ENCODE results near the gene USP25.

USP25 gene

DNA sequence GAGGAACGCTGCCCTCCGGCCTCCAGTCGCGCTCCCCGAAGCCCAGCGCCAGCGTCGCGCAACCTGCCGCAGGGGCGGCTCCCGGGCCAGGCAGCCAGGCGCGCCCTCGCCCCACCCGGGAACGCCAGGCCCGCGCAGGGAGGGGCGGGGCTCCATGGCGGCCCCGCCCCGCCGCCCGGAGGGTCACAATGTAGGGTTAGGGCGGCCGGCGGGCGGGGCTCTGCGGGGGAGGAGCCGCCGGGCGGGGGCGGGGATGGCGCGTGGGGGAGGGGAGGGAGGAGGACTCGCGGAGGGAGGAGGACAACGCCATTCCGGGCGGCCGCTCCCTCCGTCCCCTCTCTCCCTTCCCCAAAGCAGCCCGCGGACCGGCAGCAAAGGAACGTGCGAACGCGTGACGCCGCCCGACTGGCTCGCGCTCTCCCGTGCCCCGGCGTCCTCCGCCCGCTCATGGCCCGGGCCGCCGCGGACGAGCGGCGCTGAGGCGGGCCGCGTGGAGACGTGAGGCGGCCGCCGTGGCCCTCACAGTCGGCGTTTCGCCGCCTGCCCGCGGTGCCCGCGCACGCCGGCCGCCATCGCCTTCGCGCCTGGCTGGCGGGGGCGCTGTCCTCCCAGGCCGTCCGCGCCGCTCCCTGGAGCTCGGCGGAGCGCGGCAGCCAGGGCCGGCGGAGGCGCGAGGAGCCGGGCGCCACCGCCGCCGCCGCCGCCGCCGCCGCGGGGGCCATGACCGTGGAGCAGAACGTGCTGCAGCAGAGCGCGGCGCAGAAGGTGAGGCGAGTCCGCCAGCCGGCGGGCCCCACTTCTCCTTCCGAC, at the start of gene USP25:
Gene USP25, plus strand, starts transcription at position 309 of the 810 bp plus-strand sequence. Its CDS starts 412 bp downstream, at position 721.
- DNase-seq (ENCODE audit: low read depth in 2 of 2): peak; percentile 74 to 84

DNA sequence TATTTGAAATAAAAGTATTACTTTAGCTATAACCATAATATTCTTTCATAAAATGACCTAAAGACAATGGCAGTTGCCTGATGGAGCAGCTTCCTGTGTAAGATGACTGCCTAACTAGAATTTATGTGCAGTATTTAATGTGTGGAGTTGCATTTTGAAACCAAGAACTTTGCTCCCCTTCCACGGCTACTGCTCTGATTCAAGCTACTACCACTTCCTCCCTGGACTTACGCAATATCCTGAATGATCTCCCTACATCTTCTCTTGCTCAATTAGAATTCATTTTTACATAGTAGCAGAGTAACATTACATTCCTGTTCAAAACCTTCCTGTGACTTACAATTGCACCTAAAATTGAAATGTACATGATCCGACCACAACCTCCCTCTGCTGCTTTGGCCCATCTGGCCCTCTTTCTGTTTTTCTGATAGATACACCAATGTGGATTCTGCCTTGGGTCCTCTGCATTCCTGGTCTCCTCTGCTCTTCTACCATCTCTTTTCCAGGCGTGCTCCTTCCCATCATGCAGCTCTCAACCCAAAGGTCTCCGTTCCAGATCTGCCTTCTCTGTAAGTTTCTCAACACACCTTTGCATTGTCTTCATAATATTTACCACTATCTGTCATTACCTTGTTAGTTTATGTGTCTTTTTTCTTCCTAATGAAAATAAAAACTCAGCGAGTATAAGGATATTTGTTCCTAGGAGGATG, 47.4 kb upstream of the USP25 start:
- no peak for DNase-seq (ENCODE audit: low read depth in 2 of 2)

- no peak for DNase-seq (ENCODE audit: low read depth in 2 of 2)
Measured at GRCh38 chr21:15682977-15683376, 46.8 kb upstream of the USP25 start.

- no peak for DNase-seq (ENCODE audit: low read depth in 2 of 2)
Measured at GRCh38 chr21:15686506-15686905, 43.3 kb upstream of the USP25 start.

- no peak for DNase-seq (ENCODE audit: low read depth in 2 of 2)
Measured at GRCh38 chr21:15687208-15687607, 42.6 kb upstream of the USP25 start.

- no peak for DNase-seq (ENCODE audit: low read depth in 2 of 2)
Measured at GRCh38 chr21:15688016-15688415, 41.8 kb upstream of the USP25 start.

DNA sequence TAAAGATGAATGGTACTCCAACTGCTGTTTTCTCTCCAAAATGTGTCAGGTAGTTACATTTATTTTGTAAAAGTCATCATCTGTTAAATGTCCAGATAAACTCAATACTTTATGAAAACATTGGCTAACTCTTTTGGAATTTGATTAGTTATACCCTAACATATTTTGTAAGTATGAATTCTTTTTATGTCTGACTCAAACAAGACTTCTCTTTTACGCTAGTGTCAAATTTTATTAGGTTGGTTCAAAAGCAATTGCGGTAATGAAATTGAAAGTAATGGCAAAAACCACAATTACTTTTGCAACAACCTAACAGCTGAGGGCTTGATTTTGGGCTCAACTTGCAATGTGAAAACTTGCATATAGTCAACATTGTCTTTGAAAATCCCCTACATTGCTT, 41.0 kb upstream of the USP25 start:
- no peak for DNase-seq (ENCODE audit: low read depth in 2 of 2)

DNA sequence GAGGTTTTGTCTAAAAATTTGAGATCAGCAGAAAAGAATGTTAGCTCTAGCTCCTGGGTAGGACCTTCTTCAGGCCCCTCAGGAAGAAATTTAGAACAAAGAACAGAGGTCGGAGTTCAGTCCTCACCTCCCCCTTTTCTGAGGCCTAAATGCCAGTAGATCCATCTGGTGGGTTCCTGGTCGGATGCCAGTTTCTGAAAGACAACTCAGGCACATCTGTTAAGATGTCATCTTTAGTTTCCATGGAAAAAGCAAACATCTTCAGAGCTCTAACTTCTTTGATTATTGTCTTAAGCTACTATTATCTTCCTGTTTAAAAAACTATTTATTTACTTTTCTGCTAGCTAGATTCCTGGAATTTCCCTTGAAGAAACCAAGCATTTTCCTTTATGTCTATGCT, 37.1 kb upstream of the USP25 start:
- no peak for DNase-seq (ENCODE audit: low read depth in 2 of 2)

- no peak for DNase-seq (ENCODE audit: low read depth in 2 of 2)
Measured at GRCh38 chr21:15695241-15695640, 34.5 kb upstream of the USP25 start.

- no peak for DNase-seq (ENCODE audit: low read depth in 2 of 2)
Measured at GRCh38 chr21:15701830-15702229, 28.0 kb upstream of the USP25 start.

- DNase-seq (ENCODE audit: low read depth in 2 of 2): no peak
Measured at GRCh38 chr21:15703932-15704331, 25.9 kb upstream of the USP25 start.

DNA sequence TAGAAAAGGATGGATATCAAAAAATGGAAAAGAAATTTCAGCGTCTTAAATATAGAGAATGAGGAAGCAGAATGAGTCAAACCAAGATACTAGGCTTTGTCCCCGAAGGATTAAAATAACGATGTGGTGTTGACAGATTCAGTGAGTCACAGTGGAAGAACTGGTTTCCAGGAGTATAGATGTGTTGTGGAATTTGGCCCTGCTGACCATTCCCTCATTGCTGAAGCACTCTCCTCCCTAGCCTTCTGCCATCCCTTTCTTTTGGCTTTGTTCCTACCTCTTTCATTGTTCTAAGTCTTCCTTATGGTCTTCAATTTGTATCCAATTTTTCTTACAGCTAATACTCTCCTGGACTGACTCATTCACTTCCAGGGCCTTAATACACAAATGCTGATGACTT, 23.1 kb upstream of the USP25 start:
- no peak for DNase-seq (ENCODE audit: low read depth in 2 of 2)

DNA sequence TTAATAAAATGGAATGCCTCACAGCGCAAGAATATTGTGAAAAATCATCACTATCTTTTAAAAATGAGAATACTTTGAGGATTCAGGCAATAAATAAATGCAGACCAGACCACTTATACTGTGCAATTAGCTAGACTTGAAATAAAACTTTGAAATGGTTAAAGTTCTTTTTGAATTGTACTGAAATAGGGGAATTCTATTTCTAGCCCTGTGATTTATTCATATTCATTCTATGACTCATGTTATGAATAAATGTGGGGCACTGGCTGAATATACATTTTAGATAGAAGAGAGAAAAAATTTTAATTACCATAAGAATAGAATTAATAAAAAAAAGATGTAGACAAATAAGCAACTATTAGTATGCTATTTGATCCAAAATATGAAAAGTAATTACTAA, 16.4 kb upstream of the USP25 start:
- DNase-seq (ENCODE audit: low read depth in 2 of 2): no peak

DNA sequence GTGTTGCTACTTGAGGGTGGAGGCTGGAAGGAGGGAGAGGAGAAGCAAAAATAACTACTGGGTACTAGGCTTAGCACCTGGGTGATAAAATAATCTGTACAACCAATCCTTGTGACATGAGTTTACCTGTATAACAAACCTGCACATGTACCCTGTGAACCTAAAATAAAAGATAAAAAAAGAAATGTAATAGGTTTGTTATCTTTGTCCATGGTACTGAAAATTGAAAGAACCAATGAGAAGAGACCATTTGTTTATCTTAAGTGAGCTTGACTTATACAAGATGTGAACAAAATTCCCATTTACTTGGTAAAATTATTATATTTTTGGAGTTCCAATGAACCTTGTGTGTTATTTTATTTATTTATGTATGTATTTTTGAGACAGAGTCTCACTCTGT, 11.1 kb upstream of the USP25 start:
- DNase-seq (ENCODE audit: low read depth in 2 of 2): no peak

DNA sequence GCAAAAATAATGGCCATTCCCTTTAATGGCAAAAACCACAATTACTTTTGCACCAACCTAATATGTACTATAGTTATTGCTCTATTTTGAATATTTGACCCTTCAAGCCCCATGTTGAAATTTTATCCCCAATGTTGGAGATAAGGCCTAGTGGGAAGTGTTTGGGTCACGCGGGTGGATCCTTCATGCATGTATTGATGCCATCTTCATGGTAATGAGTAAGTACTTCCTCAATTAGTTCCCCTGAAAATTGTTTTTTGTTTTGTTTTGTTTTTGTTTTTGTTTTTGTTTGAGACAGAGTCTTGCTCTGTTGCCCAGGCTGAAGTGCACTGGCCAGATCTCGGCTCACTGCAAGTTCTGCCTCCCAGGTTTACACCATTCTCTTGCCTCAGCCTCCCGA, 9.8 kb upstream of the USP25 start:
- DNase-seq (ENCODE audit: low read depth in 2 of 2): no peak

- DNase-seq (ENCODE audit: low read depth in 2 of 2): no peak
Measured at GRCh38 chr21:15722591-15723324, 7.0 kb upstream of the USP25 start.

- no peak for DNase-seq (ENCODE audit: low read depth in 2 of 2)
Measured at GRCh38 chr21:15725949-15726348, 3.8 kb upstream of the USP25 start.

DNA sequence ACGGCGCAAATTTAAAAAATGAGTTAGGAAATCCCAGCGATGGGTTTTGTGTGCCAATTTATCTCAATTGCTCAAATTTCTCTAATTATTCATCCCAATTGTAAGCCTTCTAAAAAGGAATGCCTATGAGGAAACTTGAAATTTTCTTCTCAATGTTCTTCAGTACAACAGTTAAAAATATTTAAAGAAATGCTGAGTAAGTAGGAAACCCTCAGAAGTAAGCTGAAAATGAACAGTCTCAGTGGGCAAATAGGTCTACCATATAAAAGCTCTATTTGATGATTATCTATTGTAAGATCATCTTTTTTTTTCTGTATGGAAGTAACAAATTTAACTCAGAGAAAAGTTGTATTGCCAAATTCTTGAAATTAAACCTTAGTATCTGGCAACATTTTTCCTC, 1.7 kb upstream of the USP25 start:
- no peak for DNase-seq (ENCODE audit: low read depth in 2 of 2)

DNA sequence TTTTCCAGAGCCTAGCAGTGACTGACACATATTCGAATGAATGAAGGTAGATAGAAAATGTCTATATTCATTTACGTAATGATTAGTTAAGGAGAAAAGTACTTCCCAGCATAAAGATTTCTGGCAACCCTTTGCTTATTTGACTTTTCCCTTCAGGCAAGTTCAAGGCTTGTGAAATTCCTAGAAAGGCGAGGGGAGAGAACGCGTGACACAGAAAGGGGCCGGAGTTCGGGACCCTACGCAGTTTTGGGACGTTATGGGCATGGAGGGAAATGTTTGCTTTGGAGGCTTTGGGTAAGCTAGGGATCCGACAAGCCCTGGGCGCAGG, 472 bp upstream of the USP25 start:
- DNase-seq (ENCODE audit: low read depth in 2 of 2): no peak

DNA sequence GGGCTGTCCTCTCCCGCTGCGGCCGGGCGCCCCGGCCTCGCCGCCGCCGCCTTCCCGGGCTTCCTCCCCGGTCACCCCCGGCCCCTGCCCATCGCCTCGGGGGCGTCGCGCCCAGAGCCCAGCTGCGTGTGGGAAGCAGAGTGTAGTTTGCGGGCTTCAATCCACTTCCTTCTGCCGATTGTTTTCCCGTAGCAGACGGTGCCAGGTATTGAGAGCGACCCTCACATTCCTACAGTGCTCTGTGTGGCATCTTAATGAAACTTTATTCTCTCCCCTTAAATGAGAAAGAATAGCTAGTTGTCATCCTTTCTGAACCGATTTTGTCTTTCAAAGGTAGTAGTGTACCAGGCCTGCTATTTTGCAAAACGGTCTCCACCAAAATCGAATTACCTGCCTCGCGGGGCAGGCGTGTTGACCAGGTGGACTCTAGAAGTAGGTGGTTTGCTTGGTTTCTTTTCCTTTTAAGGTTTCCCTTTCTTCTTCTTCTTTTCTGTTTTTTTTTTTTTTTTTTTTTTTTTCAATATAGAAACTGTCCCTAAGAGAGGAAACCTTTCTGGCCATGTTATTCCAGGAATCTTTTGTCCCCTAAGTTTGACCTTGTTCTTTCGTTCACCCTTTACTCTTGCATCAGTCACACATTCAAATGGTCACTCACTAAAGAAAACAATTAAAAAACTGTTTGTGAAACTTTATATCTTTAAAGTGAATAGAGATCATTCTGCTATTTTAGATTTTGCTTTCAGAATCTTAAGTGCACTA, 881 bp downstream of the USP25 start:
- DNase-seq (ENCODE audit: low read depth in 2 of 2): no peak

- DNase-seq (ENCODE audit: low read depth in 2 of 2): no peak
Measured at GRCh38 chr21:15731243-15731613, 1.4 kb downstream of the USP25 start.
